H1 (cell line): ENCODE results near the gene SH3BP5. TPM values are rescaled to one million over a fixed set of nuclear protein-coding genes. Genes with fewer than 3 reads are reported as not detected.
A peak's percentile ranks its signal among the peaks of the same experiment; 100 is the strongest.

Experiments used
- CTCF ChIA-PET: fragments of 300-600 bp; sonication (Branson Sonifier 250); formaldehyde crosslinking; loops from one replicate; lab custom pipeline; 2021; ENCODE audit not compliant: partially characterized antibody; lab: Charles Lee
- POLR2A ChIA-PET: fragments of 300-600 bp; sonication (Branson Sonifier 250); formaldehyde crosslinking; loops from one replicate; lab custom pipeline; 2021; ENCODE audit warnings: inconsistent platforms; ENCODE audit not compliant: partially characterized antibody; lab: Charles Lee
- DNase-seq, 2 experiments: peaks; one replicate each; pipeline versions ENCODE4 v3.0.0 to v3.0.0-alpha.2; 2010 to 2022; ENCODE audit warnings: low spot score in 2 of 2, low read depth in 1 of 2, mixed read lengths in 1 of 2
- FAIRE-seq: peaks from 2 replicates; lab custom pipeline; 2011; peaks lifted over from hg19 to GRCh38; lab: Jason Lieb, UNC
- H2AFZ ChIP-seq: 2 replicates; pipeline ENCODE4 v1.8.1; 2012; ENCODE audit warnings: low read length, inconsistent platforms
- H2AK5ac ChIP-seq: 2 replicates; pipeline ENCODE4 v1.6.1; 2013; ENCODE audit warnings: low read depth, low read length
- H2BK120ac ChIP-seq: replicated peaks from 2 replicates; pipeline ENCODE3; 2013; ENCODE audit warnings: low read depth, low read length, inconsistent platforms
- H2BK12ac ChIP-seq: 2 replicates; pipeline ENCODE4 v1.6.1; 2013; ENCODE audit warnings: low read depth, low read length
- H2BK15ac ChIP-seq: 2 replicates; pipeline ENCODE4 v1.6.1; 2013; ENCODE audit warnings: low read length
- H2BK20ac ChIP-seq: 2 replicates; pipeline ENCODE4 v1.6.1; 2013; ENCODE audit warnings: low read length
- H2BK5ac ChIP-seq: 2 replicates; pipeline ENCODE4 v1.6.1; 2013; ENCODE audit warnings: low read depth, low read length
- H3K14ac ChIP-seq: 2 replicates; pipeline ENCODE4 v1.6.1; 2013; ENCODE audit warnings: inconsistent platforms; ENCODE audit not compliant: insufficient read length
- H3K18ac ChIP-seq: 2 replicates; pipeline ENCODE4 v1.6.1; 2013; ENCODE audit warnings: low read length; ENCODE audit errors: extremely low read depth
- H3K23ac ChIP-seq: 2 replicates; pipeline ENCODE4 v1.6.1; 2013; ENCODE audit warnings: inconsistent platforms; ENCODE audit not compliant: insufficient read length
- H3K23me2 ChIP-seq: 2 replicates; pipeline ENCODE4 v1.6.1; 2013; ENCODE audit warnings: low read depth, low read length
- H3K27ac ChIP-seq: 2 replicates; pipeline ENCODE4 v1.6.1; 2011; ENCODE audit warnings: low read depth, low read length, inconsistent platforms
- H3K27me3 ChIP-seq, 4 experiments: replicated peaks in 1 of 4; 1 replicate in 1 of 4; 2 replicates in 3 of 4; pipeline versions ENCODE4 v1.6.1 to v1.8.1; 2011 to 2013; ENCODE audit warnings: low read length in 3 of 4, mild to moderate bottlenecking in 3 of 4, inconsistent platforms in 2 of 4, mixed read lengths in 2 of 4, moderate library complexity in 1 of 4; ENCODE audit not compliant: control insufficient read depth in 3 of 4, insufficient read depth in 3 of 4; ENCODE audit errors: extremely low read depth in 1 of 4
- H3K36me3 ChIP-seq, 4 experiments: 2 replicates each; pipeline versions ENCODE4 v1.6.1 to v1.8.1; 2011 to 2013; ENCODE audit warnings: mild to moderate bottlenecking in 4 of 4, low read length in 3 of 4, moderate library complexity in 2 of 4, control low read depth in 1 of 4, inconsistent platforms in 1 of 4; ENCODE audit not compliant: insufficient read depth in 4 of 4, control insufficient read depth in 2 of 4
- H3K4ac ChIP-seq: replicated peaks from 2 replicates; pipeline ENCODE3; 2013; ENCODE audit warnings: low read length, low read depth, mixed read lengths, inconsistent platforms; ENCODE audit not compliant: insufficient read length
- H3K4me1 ChIP-seq, 4 experiments: replicated peaks in 1 of 4; 1 replicate in 1 of 4; 2 replicates in 3 of 4; pipeline versions ENCODE4 v1.6.1 to v1.8.1; 2011 to 2013; ENCODE audit warnings: low read length in 3 of 4, inconsistent platforms in 2 of 4, mixed read lengths in 1 of 4; ENCODE audit not compliant: insufficient read depth in 4 of 4, control insufficient read depth in 3 of 4
- H3K4me2 ChIP-seq, 2 experiments: 2 replicates each; pipeline versions ENCODE4 v1.6.1 to v1.8.1; 2011 to 2013; ENCODE audit warnings: low read depth in 2 of 2, low read length in 2 of 2, control low read depth in 1 of 2, inconsistent platforms in 1 of 2, mild to moderate bottlenecking in 1 of 2; ENCODE audit not compliant: insufficient read depth in 1 of 2
- H3K4me3 ChIP-seq, 4 experiments: fragments of 200-600, 300-600 bp in 1 of 4; sonication (generic), shearing (Covaris generic), sonication (Bioruptor Twin) in 1 of 4; 2 replicates each; pipeline versions ENCODE4 v1.5.1 to v1.8.1; 2011 to 2016; ENCODE audit warnings: low read length in 4 of 4, low read depth in 3 of 4, control low read depth in 2 of 4, inconsistent platforms in 2 of 4, mild to moderate bottlenecking in 2 of 4, mixed read lengths in 1 of 4, moderate library complexity in 1 of 4; ENCODE audit not compliant: insufficient read depth in 2 of 4; ENCODE audit errors: extremely low read depth in 1 of 4
- H3K56ac ChIP-seq: replicated peaks from 2 replicates; pipeline ENCODE3; 2013; ENCODE audit warnings: low read depth, mild to moderate bottlenecking, mixed read lengths, low read length, inconsistent platforms; ENCODE audit not compliant: insufficient read length
- H3K79me1 ChIP-seq: 2 replicates; pipeline ENCODE4 v1.6.1; 2013; ENCODE audit warnings: low read depth, low read length, control low read depth
- H3K79me2 ChIP-seq, 2 experiments: 2 replicates each; pipeline versions ENCODE4 v1.6.1 to v1.8.1; 2012 to 2013; ENCODE audit warnings: low read length in 2 of 2, mild to moderate bottlenecking in 2 of 2, inconsistent platforms in 1 of 2; ENCODE audit not compliant: insufficient read depth in 2 of 2, control insufficient read depth in 1 of 2
- H3K9ac ChIP-seq, 4 experiments: replicated peaks in 1 of 4; 1 replicate in 1 of 4; 2 replicates in 3 of 4; pipeline versions ENCODE4 v1.6.1 to v1.8.1; 2011 to 2013; ENCODE audit warnings: low read depth in 3 of 4, low read length in 3 of 4, control low read depth in 2 of 4, mild to moderate bottlenecking in 2 of 4, moderate library complexity in 2 of 4, inconsistent platforms in 1 of 4; ENCODE audit errors: extremely low read depth in 1 of 4
- H3K9me3 ChIP-seq, 2 experiments: 2 replicates each; pipeline versions ENCODE4 v1.6.1 to v1.8.1; 2012 to 2013; ENCODE audit warnings: mild to moderate bottlenecking in 2 of 2, moderate library complexity in 2 of 2, control low read depth in 1 of 2, inconsistent platforms in 1 of 2, low read depth in 1 of 2, low read length in 1 of 2, mixed read lengths in 1 of 2; ENCODE audit not compliant: insufficient read depth in 2 of 2
- H4K20me1 ChIP-seq, 2 experiments: replicated peaks in 1 of 2; 2 replicates each; pipeline versions ENCODE3 to v1.8.1; 2011 to 2013; ENCODE audit warnings: inconsistent platforms in 2 of 2, low read length in 2 of 2, mild to moderate bottlenecking in 1 of 2; ENCODE audit not compliant: insufficient read depth in 2 of 2, control insufficient read depth in 1 of 2
- H4K5ac ChIP-seq: 2 replicates; pipeline ENCODE4 v1.6.1; 2013; ENCODE audit warnings: low read length, low read depth, mixed read lengths, inconsistent platforms; ENCODE audit not compliant: insufficient read length
- H4K8ac ChIP-seq: 2 replicates; pipeline ENCODE4 v1.8.0; 2013; ENCODE audit warnings: mild to moderate bottlenecking, moderate library complexity, low read length, inconsistent platforms; ENCODE audit not compliant: insufficient read depth; ENCODE audit errors: extremely low read depth
- H4K91ac ChIP-seq: replicated peaks from 2 replicates; pipeline ENCODE3; 2013; ENCODE audit warnings: low read length, mixed read lengths, inconsistent platforms; ENCODE audit not compliant: insufficient read length
- BACH1 ChIP-seq: IDR thresholded peaks from 2 replicates; pipeline ENCODE4 v1.6.1; 2012; ENCODE audit warnings: low read length, improper control_type of control experiment
- CEBPB ChIP-seq: IDR thresholded peaks from 2 replicates; pipeline ENCODE4 v1.6.1; 2012; ENCODE audit warnings: low read depth, low read length
- WGBS, 2 experiments: shearing (Covaris generic) in 1 of 2; methylation state at CpG; one replicate each; pipeline versions ENCODE4 v1.1.6 to v1.1.7; 2013 to 2015; ENCODE audit warnings: low lambda C conversion rate in 2 of 2, mixed read lengths in 2 of 2, inconsistent platforms in 1 of 2, low coverage in 1 of 2, missing lambda C conversion rate in 1 of 2; ENCODE audit not compliant: insufficient replicate concordance in 2 of 2, insufficient coverage in 1 of 2, insufficient read length in 1 of 2; ENCODE audit errors: extremely low coverage in 1 of 2, missing lambda C conversion rate in 1 of 2; 5-methylcytosine and 5-hydroxymethylcytosine counted together
- polyA plus RNA-seq, 7 experiments: library from polyadenylated mRNA; depleted of rRNA in 3 of 7; stranded (reverse) in 5 of 7; unstranded in 2 of 7; fragments of >200 nt in 5 of 7; fragments of 200-250 nt in 2 of 7; gene quantifications; 1 replicate in 5 of 7; 2 replicates in 1 of 7; 4 replicates in 1 of 7; pipeline versions ENCODE4 v1.2.1 to v1.2.3, GENCODE V29; 2011 to 2013; ENCODE audit warnings: missing spikeins in 2 of 7, mixed read lengths in 2 of 7
- total RNA-seq: library from RNA; stranded (reverse); fragmentation: NEBNext Ultra II Directional; extraction: Animal tissue kit (Norgen Biotek cat#: 25700); gene quantifications from 2 replicates; pipeline ENCODE4 v1.2.1, GENCODE V29; 2021

SH3BP5 gene
- total and polyA plus RNA-seq, 2 of the 8 experiments (the other 6 are each of a cell fraction or from before 2014, with no cell fraction given) = 7.1 to 9.7 TPM

- DNase-seq = no peak
- Histone ChIP-seq H4K91ac (no peak overlapping the region), H3K23ac (no peak overlapping the region), H2BK20ac (no peak overlapping the region), H3K4me1 (peaks cover 0 to 13% (median 9%) of the 10 kb centered on the region in 4 experiments; a peak in 6 of 7 replicates), H3K56ac (no peak overlapping the region), H4K20me1 (no peaks in the 10 kb centered on the region), H3K79me2 (no peaks in the 10 kb centered on the region; a peak in 1 of 4 replicates), H3K9ac (no peak overlapping the region), H2AK5ac (no peak overlapping the region), H3K4ac (no peak overlapping the region), H4K5ac (no peak overlapping the region), H3K27me3 (peaks cover 1 to 20% (median 10%) of the 10 kb centered on the region in 4 experiments; a peak in 6 of 7 replicates), H3K4me2 (peak overlapping the region in 1 of 2 experiments; percentile 19; a peak in 1 of 4 replicates), H3K79me1 (peaks cover 3% of the 10 kb centered on the region; the same call in 1 of the 2 replicates), H2BK120ac (no peak overlapping the region), H4K8ac (no peak overlapping the region), H3K14ac (no peak overlapping the region), H3K27ac (no peak overlapping the region), H2BK15ac (no peak overlapping the region), H2BK12ac (no peak overlapping the region), H2AFZ (no peak overlapping the region), H3K9me3 (no peaks in the 10 kb centered on the region), H3K18ac (no peak overlapping the region), H3K4me3 (no peak overlapping the region), H2BK5ac (no peak overlapping the region), H3K23me2 (peaks cover 14% of the 10 kb centered on the region), H3K36me3 (peaks cover 0 to 3% (median 0%) of the 10 kb centered on the region in 4 experiments; a peak in 1 of 8 replicates)
- 78% methylated on average over 10 of the region's 10 CpGs; no CpG with 5 or more reads in 1 of the 2 experiments for WGBS, 2 experiments
- no peak for FAIRE-seq
- POLR2A ChIA-PET = interaction anchor here (0.7 to 1.4 kb wide), 2 partner anchors 16 to 77 kb away, joined by 3 to 4 read pairs; no protein-coding TSS in a partner anchor
- 0 out of 2 replicates have a peak, but pooled peaks have one; percentile 10 for TF ChIP-seq CEBPB
- no peak for TF ChIP-seq BACH1
- CTCF ChIA-PET = interaction anchor here (1.0 to 9.4 kb wide), 8 partner anchors 10 to 193 kb away, joined by 3 to 85 read pairs (median 5); no protein-coding TSS in a partner anchor
These were observed 2.3 kb downstream of the SH3BP5 start for GRCh38 chr3:15330031-15330596.
